ENCODE measurements around the gene RFTN1. TPM values are rescaled to one million over a fixed set of nuclear protein-coding genes. Genes with fewer than 3 reads are reported as not detected.

The RFTN1 gene
- total RNA-seq, 4 donors from 2014 or later, result 10.3 to 26.9 (median 22.3) TPM

GRCh38 chr3:16295298-16295890 is 218.1 kb downstream of the RFTN1 start:
- TF ChIP-seq POLR2A (IDR thresholded peaks at IDR 0.05) (no peak), EP300 (IDR thresholded peaks at IDR 0.05) (no peak), POLR2AphosphoS5 (IDR thresholded peaks at IDR 0.05) (no peak), CTCF (IDR thresholded peaks at IDR 0.05) (no peak)

GRCh38 chr3:16294844-16295243 is 218.7 kb downstream of the RFTN1 start:
- 94% methylated on average over 5 of the region's 5 CpGs for WGBS
- H3K4me3 ChIP-seq, result no peak overlapping the region
- DNase-seq (ENCODE audit: low spot score in 2 of 2), result no peak
- H3K36me3 ChIP-seq, result peaks cover 18% of the 10 kb centered on the region
- no peaks in the 10 kb centered on the region for H3K27me3 ChIP-seq
- H3K4me1 ChIP-seq, result peaks cover 6% of the 10 kb centered on the region
- TF ChIP-seq EP300 (IDR thresholded peaks at IDR 0.05) (no peak), POLR2A (IDR thresholded peaks at IDR 0.05) (no peak), CTCF (IDR thresholded peaks at IDR 0.05) (no peak), POLR2AphosphoS5 (IDR thresholded peaks at IDR 0.05) (no peak)
- no peaks in the 10 kb centered on the region for H3K9me3 ChIP-seq
- no peak overlapping the region for H3K27ac ChIP-seq

More at GRCh38 chr3:16295298-16295890, 218.1 kb downstream of the RFTN1 start:
- WGBS, result 88% methylated on average over 3 of the region's 3 CpGs
- Histone ChIP-seq H3K27ac (no peak overlapping the region), H3K9me3 (no peaks in the 10 kb centered on the region), H3K36me3 (peaks cover 18% of the 10 kb centered on the region), H3K4me1 (peaks cover 2% of the 10 kb centered on the region), H3K4me3 (no peak overlapping the region), H3K27me3 (no peaks in the 10 kb centered on the region)
- no peak for DNase-seq (ENCODE audit: low spot score in 2 of 2)

- no peak for DNase-seq (ENCODE audit: low spot score in 2 of 2)
- H3K27me3 ChIP-seq, result no peaks in the 10 kb centered on the region
- peaks cover 28% of the 10 kb centered on the region for H3K4me1 ChIP-seq
- H3K4me3 ChIP-seq, result no peak overlapping the region
- H3K27ac ChIP-seq, result no peak overlapping the region
- H3K36me3 ChIP-seq, result peaks cover 15% of the 10 kb centered on the region
- H3K9me3 ChIP-seq, result no peaks in the 10 kb centered on the region
- 62% methylated on average over 2 of the region's 2 CpGs for WGBS
- TF ChIP-seq CTCF (IDR thresholded peaks at IDR 0.05) (no peak), POLR2A (IDR thresholded peaks at IDR 0.05) (no peak), POLR2AphosphoS5 (IDR thresholded peaks at IDR 0.05) (no peak), EP300 (IDR thresholded peaks at IDR 0.05) (no peak)
These were observed 222.7 kb downstream of the RFTN1 start for GRCh38 chr3:16290827-16291196.

GRCh38 chr3:16290007-16290826 is 223.3 kb downstream of the RFTN1 start:
- no peaks in the 10 kb centered on the region for H3K9me3 ChIP-seq
- no peak for TF ChIP-seq POLR2A (IDR thresholded peaks at IDR 0.05)
- no peak for TF ChIP-seq EP300 (IDR thresholded peaks at IDR 0.05)
- peak; percentile 67 to 82 for TF ChIP-seq CTCF (IDR thresholded peaks at IDR 0.05)
- DNase-seq (ENCODE audit: low spot score in 2 of 2), result no peak
- H3K4me3 ChIP-seq, result no peak overlapping the region
- H3K4me1 ChIP-seq, result peaks cover 28% of the 10 kb centered on the region
- WGBS, result 63% methylated on average over 3 of the region's 3 CpGs
- no peaks in the 10 kb centered on the region for H3K27me3 ChIP-seq
- H3K36me3 ChIP-seq, result peaks cover 9% of the 10 kb centered on the region
- no peak overlapping the region for H3K27ac ChIP-seq

- Histone ChIP-seq H3K27ac (no peak overlapping the region), H3K27me3 (no peaks in the 10 kb centered on the region), H3K9me3 (no peaks in the 10 kb centered on the region), H3K4me1 (peaks cover 28% of the 10 kb centered on the region), H3K4me3 (no peak overlapping the region), H3K36me3 (peaks cover 4% of the 10 kb centered on the region)
- TF ChIP-seq POLR2AphosphoS5 (IDR thresholded peaks at IDR 0.05) (no peak), POLR2A (IDR thresholded peaks at IDR 0.05) (no peak), EP300 (IDR thresholded peaks at IDR 0.05) (no peak), CTCF (IDR thresholded peaks at IDR 0.05) (no peak)
- 77% methylated on average over 2 of the region's 2 CpGs for WGBS
- DNase-seq (ENCODE audit: low spot score in 2 of 2), result no peak
These were observed 224.2 kb downstream of the RFTN1 start for GRCh38 chr3:16289144-16289889.

Measured in suprapubic skin (tissue), 4 donors.